Panc1 (cell line): Measurements from ENCODE around the gene TMEM259. TPM values are rescaled to one million over a fixed set of nuclear protein-coding genes. Genes with fewer than 3 reads are reported as not detected.

Experiments
- ATAC-seq: fragments of 200-7000 bp; cut with Tn5 transposase; 2 replicates; pipeline ENCODE4 v1.9.1; 2020; ENCODE audit warnings: mild to moderate bottlenecking, moderate library complexity
- BruUV-seq: library from RNA; stranded (reverse); fragments of 400-500 nt; replicated peaks from 2 replicates; lab custom pipeline; 2021; lab: Mats Ljungman, UMichigan
- CTCF ChIA-PET: fragments of 300-600 bp; sonication (Branson Sonifier 250); formaldehyde crosslinking; loops from one replicate; lab custom pipeline; 2022; ENCODE audit warnings: antibody characterized with exemption; lab: Charles Lee
- POLR2A ChIA-PET: fragments of 300-600 bp; sonication (Branson Sonifier 250); formaldehyde crosslinking; loops from one replicate; lab custom pipeline; 2022; ENCODE audit warnings: antibody characterized with exemption; lab: Charles Lee
- DNase-seq: peaks from one replicate; pipeline ENCODE4 v3.0.0-alpha.2; 2010; ENCODE audit warnings: low read depth, low spot score
- H3K27ac ChIP-seq: 2 replicates; pipeline ENCODE4 v1.5.1; 2011; ENCODE audit warnings: mild to moderate bottlenecking, low read length, inconsistent platforms
- H3K27me3 ChIP-seq: fragments of 200-500 bp; sonication (Bioruptor generic); 2 replicates; pipeline ENCODE4 v1.6.0; 2014; ENCODE audit warnings: low read length, inconsistent platforms; ENCODE audit not compliant: control insufficient read depth, insufficient read depth
- H3K36me3 ChIP-seq: fragments of 200-500 bp; sonication (Bioruptor generic); 2 replicates; pipeline ENCODE4 v1.5.1; 2014; ENCODE audit warnings: inconsistent platforms, mild to moderate bottlenecking, low read length, moderate library complexity; ENCODE audit not compliant: control insufficient read depth, insufficient read depth
- H3K4me1 ChIP-seq: 2 replicates; pipeline ENCODE4 v1.5.1; 2011; ENCODE audit warnings: inconsistent platforms, mild to moderate bottlenecking, low read length, moderate library complexity; ENCODE audit not compliant: control insufficient read depth, insufficient read depth
- H3K4me3 ChIP-seq, 2 experiments: 2 replicates each; pipeline ENCODE4 v1.5.1; 2011 to 2012; ENCODE audit warnings: low read depth in 2 of 2, low read length in 2 of 2, mild to moderate bottlenecking in 2 of 2, inconsistent platforms in 1 of 2, moderate library complexity in 1 of 2
- H3K9me3 ChIP-seq: fragments of 200-500 bp; sonication (Bioruptor generic); 2 replicates; pipeline ENCODE4 v1.5.1; 2014; ENCODE audit warnings: low read depth, mild to moderate bottlenecking, inconsistent platforms, low read length, moderate library complexity; ENCODE audit not compliant: control insufficient read depth, insufficient read depth
- CTCF ChIP-seq: fragments of 450-650 bp; IDR thresholded peaks from 2 replicates; pipeline ENCODE4 v1.5.1; 2017; ENCODE audit warnings: mild to moderate bottlenecking
- POLR2AphosphoS5 ChIP-seq: IDR thresholded peaks from 2 replicates; pipeline ENCODE4 v1.6.1; 2012; ENCODE audit warnings: mild to moderate bottlenecking, low read depth, low read length, moderate library complexity
- REST ChIP-seq, 2 experiments: IDR thresholded peaks; 2 replicates each; pipeline ENCODE4 v1.6.1; 2011 to 2012; ENCODE audit warnings: low read depth in 2 of 2, control low read depth in 1 of 2, low read length in 1 of 2, mild to moderate bottlenecking in 1 of 2, moderate library complexity in 1 of 2; ENCODE audit not compliant: insufficient read depth in 1 of 2
- SIN3A ChIP-seq: IDR thresholded peaks from 2 replicates; pipeline ENCODE4 v1.6.1; 2012; ENCODE audit warnings: low read depth, mild to moderate bottlenecking, low read length, moderate library complexity, borderline replicate concordance; ENCODE audit not compliant: insufficient read depth
- TCF7L2 ChIP-seq: IDR thresholded peaks from 2 replicates; pipeline ENCODE4 v1.6.1; 2011; ENCODE audit warnings: mild to moderate bottlenecking, low read depth, low read length, inconsistent platforms
- in situ Hi-C: cut with HindIII; loops from 2 replicates; pipeline ENCODE4 v1.10.0; 2016; ENCODE audit warnings: low sequenced_read_pairs, low pct_unique_long_range_greater_than_20kb
- intact Hi-C: fragments of 100-400 bp; cut with micrococcal nuclease; formaldehyde crosslinking; loops from one replicate; pipeline ENCODE4 v1.10.0; 2022; ENCODE audit not compliant: unreplicated experiment
- total RNA-seq: library from RNA; stranded (reverse); gene quantifications from one replicate; pipeline ENCODE4 v1.2.1, GENCODE V29; 2021; ENCODE audit not compliant: unreplicated experiment

TMEM259 gene
- total RNA-seq, 1 experiment from 2014 or later = 193 TPM

GRCh38 chr19:1018932-1019615, 1.8 kb downstream of the TMEM259 start:
- ChIA-PET POLR2A (interaction anchor here (0.7 to 1.0 kb wide), 3 partner anchors 34 to 220 kb away, joined by 3 to 7 read pairs (median 3); no protein-coding TSS in a partner anchor), CTCF (interaction anchor here (0.6 to 0.7 kb wide), 2 partner anchors 14 to 87 kb away, joined by 3 read pairs; no protein-coding TSS in a partner anchor)
- peak overlapping the region; percentile 55 to 75 for H3K4me3 ChIP-seq
- ATAC-seq = no peak
- no peak for DNase-seq
- no TSS peak for BruUV-seq
- in situ Hi-C loops = no loop called here
- no peaks in the 10 kb centered on the region for H3K27me3 ChIP-seq
- peak overlapping the region; percentile 84 for H3K27ac ChIP-seq
- H3K36me3 ChIP-seq = no peaks in the 10 kb centered on the region; the same call in 1 of the 2 replicates
- H3K4me1 ChIP-seq = peaks cover 20% of the 10 kb centered on the region
- intact Hi-C loops = no loop called here
- TF ChIP-seq TCF7L2 = no peak
- TF ChIP-seq REST (IDR thresholded peaks at IDR 0.05; ENCODE audit: insufficient read depth in 1 of 2, low read depth in 2 of 2, low read length in 1 of 2) = no peak
- no peak for TF ChIP-seq CTCF
- no peak for TF ChIP-seq SIN3A
- no peak for TF ChIP-seq POLR2AphosphoS5
- no peaks in the 10 kb centered on the region for H3K9me3 ChIP-seq

GRCh38 chr19:1018393-1018792, 2.5 kb downstream of the TMEM259 start:
- Histone ChIP-seq H3K36me3 (no peaks in the 10 kb centered on the region; the same call in 1 of the 2 replicates), H3K4me1 (peaks cover 20% of the 10 kb centered on the region), H3K27ac (peak overlapping the region; percentile 84), H3K27me3 (no peaks in the 10 kb centered on the region), H3K4me3 (peak overlapping the region; percentile 55 to 75), H3K9me3 (no peaks in the 10 kb centered on the region)
- CTCF ChIA-PET = no interaction called here
- TSS peak; percentile 74 for BruUV-seq
- ATAC-seq (no peak), DNase-seq (no peak)
- in situ Hi-C loops (no loop called here), intact Hi-C loops (no loop called here)
- POLR2A ChIA-PET = no interaction called here
- TF ChIP-seq TCF7L2 (no peak), SIN3A (no peak)

- in situ Hi-C loops = no loop called here
- BruUV-seq = no TSS peak
- ChIA-PET POLR2A (no interaction called here), CTCF (interaction anchor here (0.7 kb wide), 1 partner anchor 8 kb away, joined by 5 read pairs; the partner anchor contains the start of gene CNN2)
- no peaks in the 10 kb centered on the region; the same call in 1 of the 2 replicates for H3K36me3 ChIP-seq
- intact Hi-C loops = no loop called here
- DNase-seq = no peak
- no peaks in the 10 kb centered on the region for H3K27me3 ChIP-seq
- no peaks in the 10 kb centered on the region for H3K9me3 ChIP-seq
- no peak for TF ChIP-seq TCF7L2
- TF ChIP-seq REST (IDR thresholded peaks at IDR 0.05; ENCODE audit: insufficient read depth in 1 of 2, low read depth in 2 of 2, low read length in 1 of 2) = no peak
- no peak for TF ChIP-seq CTCF
- TF ChIP-seq SIN3A = no peak
- no peak for TF ChIP-seq POLR2AphosphoS5
- peak overlapping the region; percentile 55 to 75; a peak in 2 of 4 replicates for H3K4me3 ChIP-seq
- ATAC-seq = no peak
- H3K27ac ChIP-seq = peak overlapping the region; percentile 84
- peaks cover 20% of the 10 kb centered on the region for H3K4me1 ChIP-seq
Measured at GRCh38 chr19:1017906-1018305, 3.0 kb downstream of the TMEM259 start.
